Stimulated activated CD4-positive, alpha-beta T cell treated with anti-CD3 and anti-CD28 coated beads, Interleukin-1b, Interleukin-23, amount 100 ng/mL, for 24 hours (primary cell): ENCODE results near the gene TPCN2.
"Not testable (repeated sequence)": the region's sequence is repeated elsewhere in the genome, so short reads cannot be mapped to it uniquely, and the experiment has no call there.

Experiments used
- DNase-seq, 4 experiments: peaks; one replicate each; pipeline ENCODE4 v3.0.0-alpha.2; 2020; ENCODE audit warnings: low read depth in 4 of 4, low spot score in 1 of 4

The TPCN2 gene

DNA sequence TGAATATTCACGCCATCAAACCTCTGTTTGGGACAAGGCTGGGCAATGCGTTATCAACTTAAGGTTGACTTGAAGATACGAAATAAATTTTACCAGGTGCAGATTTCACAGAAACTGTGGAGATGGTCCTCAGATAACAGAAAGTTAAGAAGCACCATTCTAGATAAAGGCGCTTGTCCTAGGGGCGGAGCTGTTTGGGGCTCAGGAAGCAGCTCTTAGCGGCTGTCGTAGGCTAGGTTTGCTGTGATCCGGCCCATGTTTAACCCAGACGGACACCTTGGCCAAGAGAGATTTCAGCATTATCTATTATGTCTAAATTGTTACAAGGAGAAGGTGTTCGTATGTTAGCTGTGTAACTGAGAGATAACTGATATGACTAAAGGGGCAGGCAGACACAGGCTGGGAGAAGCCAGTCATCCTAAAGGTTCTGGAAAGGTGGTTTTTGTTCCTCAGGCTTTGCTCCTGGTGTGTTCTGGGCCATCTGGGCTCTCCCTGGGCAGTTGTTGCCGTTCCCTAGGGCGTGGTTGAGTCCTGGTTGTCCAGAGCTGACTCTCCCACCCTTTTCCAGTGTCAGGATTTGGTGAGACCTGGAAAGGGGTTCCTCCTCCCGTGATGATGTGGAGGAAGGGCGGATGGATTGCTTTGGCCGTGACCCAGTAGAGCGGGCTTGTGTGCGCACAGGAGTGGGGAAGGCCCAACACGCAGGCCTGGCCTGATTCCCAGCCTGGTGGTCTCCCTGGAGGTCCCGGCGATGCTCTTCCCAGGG, 25.8 kb downstream of the TPCN2 start:
- DNase-seq: no peak

DNA sequence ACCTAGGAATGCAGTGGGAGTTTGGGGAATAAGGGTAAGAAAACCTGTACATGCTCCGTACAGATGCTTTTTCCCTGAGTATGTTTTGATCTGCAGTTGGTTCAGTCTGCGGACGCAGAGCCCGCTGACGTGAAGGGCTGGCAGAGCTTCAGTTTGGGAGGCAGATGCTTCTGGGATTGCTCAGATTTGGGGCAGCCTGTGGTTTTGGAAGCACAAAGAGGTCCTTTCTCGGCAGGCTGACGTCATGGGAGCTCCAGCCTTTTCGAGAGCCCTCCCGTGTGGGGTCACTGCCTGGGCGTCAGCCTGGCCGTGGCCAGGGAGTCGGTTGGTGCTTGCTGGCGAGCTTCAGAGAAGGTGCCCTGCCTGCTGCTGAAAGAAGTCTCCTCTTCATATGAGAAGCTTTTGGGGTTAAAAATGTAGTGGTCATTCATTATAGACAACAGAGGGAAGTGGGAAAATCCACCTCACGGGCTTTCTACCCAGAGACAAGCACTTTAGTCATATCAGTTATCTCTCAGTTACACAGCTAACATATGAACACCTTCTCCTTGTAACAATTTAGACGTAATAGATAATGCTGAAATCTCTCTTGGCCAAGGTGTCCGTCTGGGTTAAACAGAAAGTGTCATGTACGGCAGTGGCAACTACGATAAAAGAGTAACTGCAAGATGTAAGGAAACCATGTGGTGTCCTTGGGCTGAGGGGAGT, 26.8 kb downstream of the TPCN2 start:
- no peak for DNase-seq

DNA sequence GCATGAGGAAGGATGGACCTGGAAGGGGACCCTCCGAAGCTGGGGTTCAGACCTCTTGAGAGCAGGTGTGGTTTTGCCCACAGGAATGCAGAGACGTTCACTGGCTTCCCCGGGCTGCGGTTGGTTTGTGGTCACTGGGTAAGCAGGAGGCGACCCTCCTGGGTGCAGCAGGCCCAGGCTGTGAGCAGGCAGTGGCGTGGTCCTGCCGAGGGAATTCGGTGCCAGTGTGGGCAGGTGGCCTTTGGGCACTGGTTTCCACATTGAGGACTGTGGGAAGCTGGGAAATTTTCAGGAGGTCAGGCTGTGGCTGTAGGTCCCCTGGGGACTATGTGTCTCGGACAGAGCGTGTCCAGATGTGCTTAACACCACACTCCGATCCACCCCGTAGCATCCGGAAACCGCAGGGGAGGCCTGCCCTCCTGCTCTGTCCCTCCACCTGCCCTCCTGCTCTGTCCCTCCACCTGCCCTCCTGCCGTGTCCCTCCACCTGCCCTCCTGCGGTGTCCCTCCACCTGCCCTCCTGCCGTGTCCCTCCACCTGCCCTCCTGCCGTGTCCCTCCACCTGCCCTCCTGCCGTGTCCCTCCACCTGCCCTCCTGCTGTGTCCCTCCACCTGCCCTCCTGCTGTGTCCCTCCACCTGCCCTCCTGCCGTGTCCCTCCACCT, 27.5 kb downstream of the TPCN2 start:
- no peak for DNase-seq

DNA sequence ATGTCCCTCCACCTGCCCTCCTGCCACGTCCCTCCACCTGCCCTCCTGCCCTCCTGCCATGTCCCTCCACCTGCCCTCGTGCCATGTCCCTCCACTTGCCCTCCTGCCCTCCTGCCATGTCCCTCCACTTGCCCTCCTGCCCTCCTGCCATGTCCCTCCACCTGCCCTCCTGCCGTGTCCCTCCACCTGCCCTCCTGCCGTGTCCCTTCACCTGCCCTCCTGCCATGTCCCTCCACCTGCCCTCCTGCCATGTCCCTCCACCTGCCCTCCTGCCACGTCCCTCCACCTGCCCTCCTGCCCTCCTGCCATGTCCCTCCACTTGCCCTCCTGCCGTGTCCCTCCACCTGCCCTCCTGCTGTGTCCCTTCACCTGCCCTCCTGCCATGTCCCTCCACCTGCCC, 28.2 kb downstream of the TPCN2 start:
- not testable (repeated sequence) for DNase-seq

DNA sequence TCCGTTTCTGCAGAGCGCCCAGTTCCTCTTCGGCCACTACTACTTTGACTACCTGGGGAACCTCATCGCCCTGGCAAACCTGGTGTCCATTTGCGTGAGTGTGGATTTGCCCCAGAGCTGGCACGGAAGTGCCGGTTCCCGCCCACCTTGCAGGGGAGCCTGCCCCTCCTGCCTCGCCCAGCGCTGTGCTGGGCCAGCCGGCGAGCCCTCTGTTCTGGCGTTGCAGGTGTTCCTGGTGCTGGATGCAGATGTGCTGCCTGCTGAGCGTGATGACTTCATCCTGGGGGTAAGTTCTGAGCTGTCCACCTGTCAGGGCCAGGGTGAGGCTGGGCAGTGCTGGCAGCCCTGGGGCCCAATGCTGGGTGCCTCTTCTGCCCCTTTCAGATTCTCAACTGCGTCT, 29.8 kb downstream of the TPCN2 start:
- no peak for DNase-seq

DNA sequence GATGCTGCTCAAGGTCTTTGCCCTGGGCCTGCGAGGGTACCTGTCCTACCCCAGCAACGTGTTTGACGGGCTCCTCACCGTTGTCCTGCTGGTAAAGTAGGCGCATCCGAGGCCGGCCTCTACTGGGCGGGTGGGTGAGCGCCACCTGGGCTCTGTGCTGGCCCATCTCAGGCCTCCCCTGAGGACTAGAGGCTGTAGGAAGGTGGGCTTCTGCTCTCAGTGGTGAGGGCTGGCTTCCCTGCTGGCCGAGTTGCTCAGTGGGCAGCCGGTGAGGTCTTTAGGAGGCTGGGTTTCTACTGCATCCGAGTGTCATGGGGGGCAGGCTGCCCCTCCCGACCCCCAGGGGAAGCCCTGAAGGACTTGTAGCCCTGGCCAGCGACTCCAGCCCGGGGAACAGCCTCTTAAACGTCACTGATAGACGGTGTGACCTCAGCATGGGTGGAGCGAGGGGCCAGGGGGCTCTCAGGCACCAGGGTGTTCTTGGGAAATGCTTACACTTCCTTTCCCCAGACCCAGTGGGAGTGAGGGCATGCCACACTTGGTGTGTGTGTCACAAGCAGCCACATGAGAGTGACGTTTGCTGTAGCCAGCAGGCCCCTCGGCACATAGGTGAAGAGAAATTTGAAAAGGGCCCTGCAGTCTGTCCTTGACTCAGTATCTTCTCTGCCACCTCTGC, 30.3 kb downstream of the TPCN2 start:
- DNase-seq: no peak

DNA sequence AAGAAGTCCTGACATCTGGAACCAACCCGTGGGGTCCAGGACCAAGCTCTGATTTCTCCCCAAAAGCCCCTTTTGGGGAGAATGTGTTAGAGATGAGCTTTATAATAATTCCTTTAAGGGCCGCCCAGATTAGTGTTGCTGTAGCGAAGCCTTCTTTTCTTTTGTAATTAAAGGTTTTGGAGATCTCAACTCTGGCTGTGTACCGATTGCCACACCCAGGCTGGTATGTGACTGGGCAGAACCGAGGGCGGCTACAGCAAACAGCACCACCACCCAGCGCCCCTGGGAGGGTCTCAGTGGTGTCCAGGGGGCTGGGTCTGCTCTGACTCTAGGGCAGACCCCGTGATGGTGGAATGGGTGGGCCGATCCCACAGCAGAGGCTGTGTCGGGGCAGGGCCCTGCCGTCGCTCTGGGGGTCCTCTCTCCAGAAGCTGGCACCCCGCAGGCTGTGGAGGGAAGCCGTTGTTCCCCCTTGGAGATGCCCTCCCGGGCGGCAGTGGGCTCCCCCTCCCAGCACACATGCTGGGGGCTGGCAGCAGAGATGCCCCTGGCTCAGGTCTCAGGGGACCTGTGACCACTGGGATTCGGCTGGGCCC, 31.0 kb downstream of the TPCN2 start:
- DNase-seq: no peak

DNA sequence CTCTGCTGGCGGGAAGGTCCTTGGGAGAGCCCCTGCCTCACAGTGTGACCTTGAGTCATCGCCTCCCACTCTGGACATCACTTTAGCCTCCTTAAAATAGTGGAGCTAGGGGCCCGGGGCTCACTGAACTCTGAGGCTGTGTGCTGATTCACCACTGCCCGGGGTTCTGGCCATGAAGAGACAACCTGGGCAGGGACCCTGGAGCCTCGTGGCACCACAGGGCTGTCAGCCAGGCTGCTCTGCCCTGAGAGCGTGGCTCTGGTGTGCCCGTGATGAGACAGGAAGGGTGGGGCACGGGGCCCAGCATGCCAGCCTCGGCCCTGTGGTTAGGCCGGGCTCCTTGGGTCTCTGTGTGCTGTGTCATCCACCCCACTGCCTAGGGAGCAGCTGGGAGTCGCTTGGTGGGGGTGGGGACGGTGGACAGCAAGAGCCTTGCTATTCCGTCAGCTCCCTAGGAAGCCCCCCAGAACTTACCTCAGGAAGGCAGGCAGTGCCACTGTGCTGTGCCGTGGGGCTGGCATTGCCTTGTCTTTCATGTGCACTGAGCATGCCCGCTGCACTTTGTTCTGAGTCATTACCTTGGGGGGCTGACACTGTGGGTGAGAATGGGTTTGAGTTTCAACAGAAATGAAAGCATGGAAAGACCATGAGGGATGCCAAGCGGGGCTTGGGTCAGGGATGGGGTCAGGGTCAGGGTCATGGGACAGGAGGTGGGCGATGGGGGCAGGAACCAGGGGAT, 31.7 kb downstream of the TPCN2 start:
- no peak for DNase-seq

DNA sequence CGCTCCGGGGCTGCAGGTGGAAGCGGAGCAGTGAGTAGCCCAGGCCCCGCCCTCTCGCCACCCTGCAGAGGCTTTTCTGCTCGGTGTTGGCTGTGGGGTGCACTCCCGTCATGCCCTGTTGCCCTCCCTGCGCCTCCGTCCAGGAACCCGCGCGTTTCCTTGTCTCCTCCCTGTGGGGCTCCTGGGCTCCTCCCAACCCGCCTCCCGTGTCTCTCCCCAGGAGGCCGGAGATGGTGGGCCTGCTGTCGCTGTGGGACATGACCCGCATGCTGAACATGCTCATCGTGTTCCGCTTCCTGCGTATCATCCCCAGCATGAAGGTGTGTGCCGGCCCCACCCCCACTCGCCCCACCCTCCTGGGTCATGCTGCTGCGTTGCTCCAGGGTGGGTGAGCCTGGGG, 32.4 kb downstream of the TPCN2 start:
- DNase-seq: no peak

DNA sequence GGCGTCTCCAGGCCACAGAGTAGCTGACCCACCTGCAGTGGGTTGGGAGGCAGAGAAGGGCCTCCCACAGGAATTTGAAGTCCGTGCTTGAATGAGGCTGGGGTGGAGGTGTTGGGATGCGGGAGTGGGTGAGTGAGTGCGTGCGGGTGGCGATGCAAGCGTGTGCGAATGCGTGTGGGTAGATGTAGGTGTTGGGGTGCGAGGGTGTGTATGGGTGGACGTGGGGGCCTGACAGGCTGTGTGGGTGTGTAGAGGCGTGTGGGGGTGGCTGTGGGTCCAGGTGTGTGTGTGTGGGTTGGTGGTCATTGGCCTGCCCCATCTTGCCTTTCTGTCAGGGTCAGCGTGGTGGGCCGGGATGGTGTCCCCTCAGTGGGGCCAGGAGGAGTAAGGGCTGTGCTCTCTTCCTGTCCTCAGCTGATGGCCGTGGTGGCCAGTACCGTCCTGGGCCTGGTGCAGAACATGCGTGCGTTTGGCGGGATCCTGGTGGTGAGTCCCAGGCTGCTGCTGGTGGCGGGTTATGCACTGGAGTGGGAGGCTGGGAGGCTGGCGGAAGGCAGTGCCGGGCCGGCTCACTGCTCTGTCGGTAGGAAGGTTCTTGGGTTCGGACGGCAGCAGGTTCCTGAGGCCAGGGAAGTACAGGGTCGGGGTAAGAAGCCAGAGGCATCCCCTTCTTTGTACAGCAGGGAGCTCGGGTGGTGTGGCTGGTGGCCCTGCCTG, 35.0 kb downstream of the TPCN2 start:
- no peak for DNase-seq

DNA sequence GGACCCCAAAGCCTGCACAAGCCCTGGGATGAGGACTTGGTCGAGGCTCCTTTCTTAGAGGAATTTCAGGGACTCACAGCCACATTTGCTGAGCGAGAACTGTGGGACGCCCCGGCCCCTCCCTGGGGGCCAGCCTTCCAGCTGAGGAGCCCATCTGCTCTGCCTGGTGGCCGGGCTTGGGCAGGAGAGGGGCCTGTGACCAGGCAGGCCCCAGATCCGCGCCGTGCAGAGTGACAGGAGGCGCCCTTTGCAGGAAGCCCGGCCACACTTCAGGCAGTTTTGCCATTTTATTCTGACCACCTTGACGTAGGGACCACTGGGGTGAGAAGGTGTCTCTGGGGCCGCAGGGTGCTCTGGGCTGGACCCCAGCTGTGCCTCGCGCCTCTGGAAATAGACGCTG, 35.6 kb downstream of the TPCN2 start:
- no peak for DNase-seq

DNA sequence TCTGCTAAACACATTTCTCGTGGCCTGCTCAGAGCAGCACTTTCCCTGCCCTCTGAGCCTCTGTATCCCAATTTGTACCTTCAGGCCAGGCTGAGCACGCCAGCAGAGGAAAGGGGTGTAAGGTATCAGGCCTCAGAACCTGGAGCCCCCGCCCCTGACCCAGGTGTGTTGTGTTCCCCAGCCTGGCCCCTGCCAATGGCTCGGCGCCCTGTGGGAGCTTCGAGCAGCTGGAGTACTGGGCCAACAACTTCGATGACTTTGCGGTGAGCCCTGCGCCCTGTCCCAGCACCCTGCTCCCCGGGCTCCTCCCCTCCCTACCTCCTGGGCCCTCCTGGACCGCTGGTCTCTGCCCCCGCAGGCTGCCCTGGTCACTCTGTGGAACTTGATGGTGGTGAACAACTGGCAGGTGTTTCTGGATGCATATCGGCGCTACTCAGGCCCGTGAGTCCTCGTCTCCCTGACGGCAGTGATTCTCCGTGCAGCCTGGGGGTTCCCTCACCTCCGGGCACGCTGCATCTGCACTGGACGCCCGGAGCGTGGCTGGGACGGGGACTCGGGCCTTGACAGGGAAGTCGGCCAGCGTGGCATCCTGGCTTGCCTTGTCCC, 36.9 kb downstream of the TPCN2 start:
- no peak for DNase-seq

DNA sequence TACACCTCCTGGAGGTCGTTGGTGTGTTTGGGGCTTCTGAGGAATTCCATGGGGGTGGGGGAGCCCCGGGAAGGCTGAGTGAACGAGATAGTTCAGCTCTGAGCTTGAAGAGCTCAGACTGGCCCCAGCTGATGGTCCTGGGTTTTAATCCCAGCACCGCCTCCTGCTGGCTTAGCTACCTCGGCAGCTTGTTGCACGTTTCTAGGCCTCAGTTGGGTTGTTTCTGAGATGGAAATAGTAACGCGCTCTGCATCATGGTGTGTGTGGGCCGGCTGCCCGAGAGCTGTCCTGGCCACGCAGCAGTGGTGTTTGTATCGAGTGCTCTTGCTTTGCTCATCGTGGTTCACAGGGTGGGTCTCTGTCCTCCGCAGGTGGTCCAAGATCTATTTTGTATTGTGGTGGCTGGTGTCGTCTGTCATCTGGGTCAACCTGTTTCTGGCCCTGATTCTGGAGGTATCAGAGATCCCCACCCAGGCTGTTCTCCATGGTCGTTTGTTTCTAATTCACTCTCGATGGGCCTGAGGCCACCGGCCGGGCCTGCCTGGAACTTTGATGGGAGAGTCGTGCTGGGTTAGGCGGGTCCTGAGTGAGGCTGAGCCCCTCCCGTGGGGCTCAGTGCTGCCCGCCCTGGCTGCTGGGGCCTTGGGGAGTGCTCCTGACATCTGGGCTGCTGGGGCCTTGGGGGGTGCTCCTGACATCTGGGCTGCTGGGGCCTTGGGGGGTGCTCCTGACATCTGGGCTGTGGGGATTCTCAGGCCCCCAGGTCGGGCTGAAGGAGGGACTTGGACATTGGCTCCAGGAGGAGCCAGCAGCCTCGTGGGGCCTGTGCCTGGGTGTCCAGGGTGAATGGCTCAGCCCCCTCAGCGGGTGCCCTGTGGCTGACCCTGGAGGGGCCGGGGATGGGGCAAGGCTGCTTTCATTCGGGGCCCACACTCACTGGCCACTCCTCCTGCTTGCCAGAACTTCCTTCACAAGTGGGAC, 37.7 kb downstream of the TPCN2 start:
- DNase-seq: no peak

DNA sequence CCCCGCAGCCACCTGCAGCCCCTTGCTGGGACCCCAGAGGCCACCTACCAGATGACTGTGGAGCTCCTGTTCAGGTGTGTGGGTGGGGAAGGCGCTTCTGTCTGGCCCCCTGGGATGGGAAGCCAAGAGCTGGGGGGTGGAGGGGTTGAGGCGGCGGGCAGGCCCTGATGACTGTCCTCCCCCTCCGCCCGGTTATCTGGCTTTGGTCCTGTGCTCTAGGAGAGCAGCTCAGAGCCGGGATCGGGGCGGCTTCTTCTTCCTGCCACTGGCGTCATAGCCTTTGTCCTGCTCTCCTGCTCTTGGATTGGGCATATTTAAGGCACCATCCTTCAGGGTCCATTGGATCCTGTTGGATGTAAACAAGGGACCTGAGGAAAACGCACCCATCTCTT, 38.4 kb downstream of the TPCN2 start:
- no peak for DNase-seq

DNA sequence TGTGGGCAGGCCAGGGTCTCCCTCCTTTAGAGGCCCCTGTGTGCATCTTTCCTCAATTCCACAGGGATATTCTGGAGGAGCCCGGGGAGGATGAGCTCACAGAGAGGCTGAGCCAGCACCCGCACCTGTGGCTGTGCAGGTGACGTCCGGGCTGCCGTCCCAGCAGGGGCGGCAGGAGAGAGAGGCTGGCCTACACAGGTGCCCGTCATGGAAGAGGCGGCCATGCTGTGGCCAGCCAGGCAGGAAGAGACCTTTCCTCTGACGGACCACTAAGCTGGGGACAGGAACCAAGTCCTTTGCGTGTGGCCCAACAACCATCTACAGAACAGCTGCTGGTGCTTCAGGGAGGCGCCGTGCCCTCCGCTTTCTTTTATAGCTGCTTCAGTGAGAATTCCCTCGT, 39.1 kb downstream of the TPCN2 start:
- no peak for DNase-seq

DNA sequence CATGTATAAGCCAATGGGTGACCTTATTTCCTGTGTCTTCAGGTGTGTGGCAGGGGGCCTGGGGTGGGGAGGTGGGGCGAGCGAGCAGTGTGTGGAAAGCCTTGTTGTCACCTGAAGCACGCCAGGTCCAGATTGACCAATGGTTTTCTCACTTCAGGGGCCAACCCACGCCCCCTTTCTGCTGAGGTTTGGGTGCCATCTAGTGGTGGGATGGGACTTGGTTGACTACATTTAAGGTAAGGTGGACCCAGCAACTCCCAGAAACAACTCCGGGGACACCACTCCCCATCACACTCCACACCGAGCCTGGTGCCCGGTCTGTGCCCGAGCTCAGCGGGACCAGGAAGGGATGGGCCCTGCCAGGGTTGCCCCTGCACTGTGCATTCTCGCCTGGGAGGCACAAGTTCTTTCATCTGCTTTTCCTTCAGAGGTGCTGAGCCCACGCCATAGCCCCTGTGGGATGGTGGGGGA, 40.0 kb downstream of the TPCN2 start:
- DNase-seq: peak; percentile 39 to 46 (median 43)

DNA sequence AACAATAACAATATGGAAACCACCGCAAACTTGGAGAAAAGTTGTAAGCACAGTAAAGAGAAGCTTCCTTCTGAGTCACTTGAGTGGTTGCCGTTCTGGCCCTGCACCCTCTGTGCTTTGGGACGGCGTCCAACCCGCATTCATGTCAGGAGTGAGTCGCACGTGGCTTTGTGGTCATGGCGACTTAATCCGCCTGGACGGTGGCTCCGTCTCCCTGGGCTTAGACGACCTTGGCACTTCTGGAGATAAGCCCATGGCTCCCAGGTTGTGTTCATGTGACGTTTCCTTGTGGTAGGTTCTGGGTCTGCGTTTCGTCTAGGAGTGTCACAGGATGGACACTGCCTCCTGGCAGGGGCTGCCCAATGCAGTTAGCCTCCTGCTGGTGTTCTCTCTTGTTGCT, 40.5 kb downstream of the TPCN2 start:
- DNase-seq: no peak

DNA sequence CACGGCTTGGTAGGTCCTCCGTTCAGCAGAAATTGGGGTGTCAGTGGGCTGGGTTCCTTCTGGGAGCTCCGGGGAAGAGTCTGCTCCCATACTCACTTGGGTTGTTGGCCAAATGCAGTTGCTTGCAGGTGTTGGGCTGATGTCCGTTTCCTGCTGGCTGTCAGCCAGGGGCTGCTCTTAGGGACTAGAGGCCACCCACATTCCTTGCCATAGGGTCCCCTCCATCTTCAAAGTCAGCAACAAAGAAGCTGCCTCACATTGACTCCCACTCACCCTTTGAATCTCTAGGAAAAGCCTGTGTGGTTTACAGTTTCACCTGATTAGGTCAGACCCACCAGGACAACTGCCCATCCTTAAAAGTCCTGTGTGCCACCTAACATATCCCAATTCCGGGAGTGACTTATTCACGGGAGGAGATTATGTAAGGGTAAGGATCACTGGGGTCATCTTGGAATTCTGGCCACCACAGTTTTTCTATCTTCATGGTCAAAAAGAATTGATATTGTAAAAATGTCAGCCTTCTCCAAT, 43.0 kb downstream of the TPCN2 start:
- no peak for DNase-seq
